Kidney glomerular epithelial cell (primary cell): ENCODE measurements around the gene LDB3.
A peak's percentile ranks its signal among the peaks of the same experiment; 100 is the strongest.
"Not testable (repeated sequence)": the region's sequence is repeated elsewhere in the genome, so short reads cannot be mapped to it uniquely, and the experiment has no call there.

ENCODE experiments used
- DNase-seq: peaks from one replicate; lab custom pipeline; 2025; lab: John Stamatoyannopoulos, UW

The LDB3 gene

GRCh38 chr10:86733260-86733671 lies 65.0 kb downstream of the LDB3 start:
- no peak for DNase-seq

GRCh38 chr10:86734207-86734988 lies 66.1 kb downstream of the LDB3 start:
- DNase-seq: no peak

DNA sequence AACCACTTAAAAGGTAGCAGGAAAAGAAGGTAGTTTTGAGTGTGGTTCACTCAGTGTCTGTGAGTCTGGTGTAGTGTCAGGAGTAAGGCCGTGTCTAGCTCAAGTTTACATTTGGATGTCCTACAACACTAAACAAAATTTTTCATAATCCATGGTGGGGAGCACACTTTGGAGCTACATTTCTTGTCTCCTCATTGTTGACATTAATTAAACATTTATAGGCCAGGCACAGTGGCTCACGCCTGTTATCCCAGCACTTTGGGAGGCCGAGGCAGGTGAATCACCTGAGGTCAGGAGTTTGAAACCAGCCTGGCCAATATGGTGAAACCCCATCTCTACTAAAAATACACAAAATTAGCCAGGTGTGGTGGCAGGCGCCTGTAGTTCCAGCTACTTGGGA lies 67.0 kb downstream of the LDB3 start:
- DNase-seq: not testable (repeated sequence)

DNA sequence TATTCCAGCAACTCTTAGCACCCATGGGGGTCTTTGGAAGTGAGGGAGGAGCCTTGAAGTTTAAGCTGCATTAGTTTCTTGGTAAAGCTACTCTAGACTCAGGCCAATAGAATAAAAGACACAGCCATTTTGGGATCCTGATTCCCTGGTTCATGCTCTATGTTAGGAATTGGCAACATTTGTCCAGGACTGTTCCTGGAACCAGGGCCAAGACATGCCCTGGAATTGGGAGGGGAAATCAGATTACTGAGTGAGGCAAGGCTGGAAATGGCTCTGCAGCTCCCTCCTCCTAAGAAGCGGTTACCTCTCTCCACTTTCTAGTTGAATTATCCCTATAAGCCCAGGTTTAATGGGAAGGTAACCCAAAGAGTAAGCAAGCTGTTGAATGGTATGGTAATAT lies 73.9 kb downstream of the LDB3 start:
- DNase-seq: no peak

GRCh38 chr10:86744067-86744725 lies 75.9 kb downstream of the LDB3 start:
- DNase-seq: no peak

DNA sequence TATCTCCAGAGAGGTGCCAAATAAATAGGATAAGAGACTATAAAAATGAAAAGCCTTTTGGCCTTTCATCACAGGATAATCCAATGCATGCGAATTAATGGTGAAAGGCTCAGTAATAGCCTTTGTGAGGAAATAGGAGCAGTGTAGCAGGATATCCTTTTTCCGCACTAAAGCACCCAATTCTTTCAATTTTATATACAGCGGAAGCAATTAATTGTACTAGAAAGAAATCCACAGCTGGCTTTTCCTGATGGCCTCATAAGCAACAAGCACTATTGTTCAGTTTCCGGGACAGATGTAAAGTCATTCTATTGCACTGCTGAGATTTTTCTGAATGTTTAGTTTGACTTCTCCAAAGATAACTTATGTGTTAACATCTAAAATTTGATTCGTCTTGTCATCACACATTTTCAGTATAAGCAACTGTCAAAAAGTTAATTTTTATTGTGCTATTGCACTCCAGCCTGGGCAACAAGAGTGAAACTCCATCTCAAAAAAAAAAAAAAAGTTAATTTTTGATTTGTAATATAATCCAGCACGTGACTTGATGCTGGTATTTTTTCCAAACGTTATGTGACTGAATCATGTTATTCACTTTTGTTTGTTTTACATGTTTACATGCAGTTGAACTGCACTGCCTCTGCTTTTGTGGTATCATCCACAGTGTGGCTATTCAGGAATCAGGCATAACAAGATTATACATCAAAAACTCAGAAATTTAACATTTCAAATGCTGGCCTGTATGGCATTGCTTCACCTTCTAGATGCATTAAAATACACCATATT lies 79.7 kb downstream of the LDB3 start:
- DNase-seq: no peak

GRCh38 chr10:86749854-86750253 lies 81.5 kb downstream of the LDB3 start:
- no peak for DNase-seq

- no peak for DNase-seq
These were observed 83.2 kb downstream of the LDB3 start for GRCh38 chr10:86751477-86751876.

DNA sequence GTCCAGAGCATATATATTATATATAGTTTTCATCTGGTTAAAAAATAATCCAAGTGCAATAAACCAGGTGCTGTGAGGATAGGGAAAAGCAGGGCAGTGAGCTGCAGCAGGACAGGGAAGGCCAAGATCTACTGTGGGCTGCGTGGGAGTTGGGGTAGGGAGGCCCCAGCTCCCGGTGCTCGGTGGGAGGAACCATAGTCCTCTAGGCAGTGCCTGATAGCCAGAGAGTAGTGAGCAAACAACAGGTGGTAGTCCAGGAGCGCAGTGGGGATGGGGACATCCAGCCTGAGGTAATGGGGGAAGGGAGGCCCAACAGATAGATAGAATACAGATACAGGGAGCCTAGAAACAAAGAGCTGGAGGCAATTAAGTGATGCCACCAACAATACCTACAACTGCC lies 84.0 kb downstream of the LDB3 start:
- no peak for DNase-seq

GRCh38 chr10:86753051-86753450 lies 84.7 kb downstream of the LDB3 start:
- DNase-seq: no peak

DNA sequence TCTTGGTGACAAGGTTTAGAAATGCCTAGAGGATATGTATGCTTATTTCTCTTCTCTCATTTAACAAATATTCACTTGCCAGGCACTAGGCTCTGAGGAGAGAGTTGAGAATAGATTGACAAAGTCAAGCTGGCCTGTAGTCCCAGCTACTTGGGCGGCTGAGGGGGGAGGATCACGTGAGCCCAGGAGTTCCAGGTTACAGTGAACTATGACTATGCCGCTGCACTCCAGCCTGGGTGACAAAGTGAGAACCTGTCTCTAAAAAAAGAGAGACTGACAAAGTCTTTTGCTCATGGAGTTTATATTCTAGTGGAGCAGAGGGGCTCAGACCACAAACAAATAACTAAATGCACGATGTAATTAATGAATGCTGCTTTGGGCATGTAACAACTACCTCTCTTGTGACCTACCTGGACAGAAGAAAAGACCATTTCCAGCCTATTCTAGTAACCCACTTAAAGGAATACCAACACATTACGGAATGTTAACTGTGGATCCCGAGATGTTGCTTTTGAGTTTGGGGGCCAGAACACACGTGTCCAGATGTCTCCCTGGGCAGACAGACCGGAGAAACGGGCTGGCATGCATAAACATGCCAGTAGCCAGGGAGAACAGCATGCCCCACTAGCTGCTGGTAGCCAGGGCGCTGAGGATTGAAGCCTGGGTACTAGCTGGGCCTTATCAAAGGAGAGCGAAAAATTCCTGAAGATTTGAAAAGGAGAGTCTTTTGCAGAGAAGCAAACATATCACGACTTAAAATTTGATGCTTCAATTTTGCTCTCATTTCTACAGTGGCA lies 85.5 kb downstream of the LDB3 start:
- DNase-seq: no peak

GRCh38 chr10:86755454-86755739 lies 87.1 kb downstream of the LDB3 start:
- DNase-seq: no peak

DNA sequence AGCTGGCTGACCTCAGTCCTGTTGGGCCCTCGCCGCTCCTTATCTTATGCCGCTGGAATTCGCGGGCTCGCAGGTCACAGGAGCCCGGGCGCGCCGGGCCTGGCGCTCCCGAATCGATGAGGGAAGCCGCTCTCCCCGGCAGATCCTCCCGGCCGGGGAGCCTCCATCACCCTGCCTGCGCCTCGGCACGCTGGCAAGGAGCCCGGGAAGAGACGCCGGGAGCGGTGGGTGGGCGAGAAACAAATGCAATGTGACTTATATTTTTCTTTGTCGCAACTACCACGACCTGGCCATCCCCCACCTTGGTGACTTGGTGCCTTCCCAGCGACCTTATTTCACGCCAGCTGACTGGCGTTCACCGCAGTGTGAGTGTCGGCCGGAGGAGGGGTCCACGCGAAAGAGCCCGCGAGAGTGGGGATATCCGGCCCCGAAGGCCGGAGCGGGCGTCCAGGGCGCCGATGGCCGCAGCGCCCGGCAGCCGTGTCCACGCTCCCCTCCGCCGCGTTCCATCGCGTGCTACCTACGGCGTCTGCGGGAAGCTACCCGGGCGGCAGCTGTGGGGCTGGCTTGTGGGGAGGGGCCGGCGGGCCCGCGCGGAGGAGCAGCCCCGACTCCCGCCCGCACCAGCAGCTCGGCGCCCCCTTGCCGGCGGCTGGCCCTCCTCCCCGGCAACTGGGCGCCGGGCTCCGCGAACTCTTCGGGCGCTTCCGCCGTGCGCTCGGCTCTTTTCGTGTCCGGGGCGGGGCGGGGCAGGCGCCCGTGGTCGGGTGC lies 87.6 kb downstream of the LDB3 start:
- DNase-seq: peak; percentile 71

DNA sequence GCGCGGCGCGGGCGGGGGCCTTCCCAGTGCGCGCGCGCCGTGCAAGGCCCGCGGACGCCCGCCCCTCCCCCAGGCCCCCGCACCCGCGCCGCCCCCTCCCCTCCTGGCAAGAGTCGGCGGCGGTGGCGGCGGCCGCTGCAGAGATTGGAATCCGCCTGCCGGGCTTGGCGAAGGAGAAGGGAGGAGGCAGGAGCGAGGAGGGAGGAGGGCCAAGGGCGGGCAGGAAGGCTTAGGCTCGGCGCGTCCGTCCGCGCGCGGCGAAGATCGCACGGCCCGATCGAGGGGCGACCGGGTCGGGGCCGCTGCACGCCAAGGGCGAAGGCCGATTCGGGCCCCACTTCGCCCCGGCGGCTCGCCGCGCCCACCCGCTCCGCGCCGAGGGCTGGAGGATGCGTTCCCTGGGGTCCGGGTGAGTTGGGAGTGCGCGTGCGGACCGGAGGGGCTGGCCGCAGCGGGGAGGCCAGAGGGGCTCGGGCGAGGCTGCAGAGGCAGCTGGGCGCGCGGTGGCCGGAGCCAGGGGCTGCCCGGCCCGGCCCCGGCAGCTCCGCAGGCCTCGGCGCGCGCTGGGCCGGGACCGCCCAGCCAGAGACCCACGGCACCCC lies 88.3 kb downstream of the LDB3 start, which contains the start of gene BMPR1A:
TSS of gene BMPR1A (plus strand) at position 109 of the 602 bp plus-strand sequence. CDS start 119,400 bp downstream, outside the sequence.
- DNase-seq: no peak

GRCh38 chr10:86757113-86757972 lies 89.0 kb downstream of the LDB3 start:
- peak; percentile 51 for DNase-seq

DNA sequence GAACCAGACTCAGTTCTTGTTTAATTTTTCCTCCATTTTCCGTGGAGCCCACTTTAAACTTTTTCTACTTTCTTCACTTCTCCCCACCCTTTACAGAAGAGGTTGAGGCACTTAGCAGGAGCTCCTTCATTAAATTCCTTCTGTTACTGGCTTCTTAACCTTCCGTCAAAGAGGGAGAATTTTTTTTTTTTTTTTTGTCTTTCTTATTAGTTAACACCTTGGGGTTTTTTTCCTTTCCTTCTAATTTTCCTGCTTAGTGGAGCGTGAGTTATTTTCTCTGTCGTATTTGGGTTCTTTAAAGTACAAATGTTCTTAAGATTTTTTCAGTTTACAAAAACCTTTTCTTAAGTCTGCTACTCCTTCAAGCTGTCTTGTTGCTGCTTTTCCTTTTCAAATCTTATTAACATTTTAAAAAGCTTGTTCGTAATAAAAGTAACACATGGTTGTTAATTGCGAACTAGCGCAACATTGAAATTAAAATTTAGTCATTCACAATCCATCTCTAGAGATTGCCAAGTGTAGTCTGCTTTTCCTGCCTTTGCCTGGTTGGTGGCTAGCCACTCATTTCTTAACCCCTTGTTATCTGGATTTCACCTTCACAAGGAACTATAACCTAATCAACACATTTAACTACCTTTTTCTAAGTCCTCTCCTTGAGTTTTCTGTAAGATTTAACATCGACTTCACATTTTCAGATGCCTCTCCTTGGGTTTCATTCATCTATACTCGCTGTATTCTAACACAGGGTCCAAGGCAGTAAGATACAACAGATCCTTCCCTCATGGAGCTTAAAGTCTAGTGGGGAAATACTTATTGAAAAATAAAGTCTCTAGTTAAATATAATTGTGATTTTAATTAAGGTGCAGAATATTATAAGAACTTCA lies 90.1 kb downstream of the LDB3 start:
- DNase-seq: peak; percentile 23

DNA sequence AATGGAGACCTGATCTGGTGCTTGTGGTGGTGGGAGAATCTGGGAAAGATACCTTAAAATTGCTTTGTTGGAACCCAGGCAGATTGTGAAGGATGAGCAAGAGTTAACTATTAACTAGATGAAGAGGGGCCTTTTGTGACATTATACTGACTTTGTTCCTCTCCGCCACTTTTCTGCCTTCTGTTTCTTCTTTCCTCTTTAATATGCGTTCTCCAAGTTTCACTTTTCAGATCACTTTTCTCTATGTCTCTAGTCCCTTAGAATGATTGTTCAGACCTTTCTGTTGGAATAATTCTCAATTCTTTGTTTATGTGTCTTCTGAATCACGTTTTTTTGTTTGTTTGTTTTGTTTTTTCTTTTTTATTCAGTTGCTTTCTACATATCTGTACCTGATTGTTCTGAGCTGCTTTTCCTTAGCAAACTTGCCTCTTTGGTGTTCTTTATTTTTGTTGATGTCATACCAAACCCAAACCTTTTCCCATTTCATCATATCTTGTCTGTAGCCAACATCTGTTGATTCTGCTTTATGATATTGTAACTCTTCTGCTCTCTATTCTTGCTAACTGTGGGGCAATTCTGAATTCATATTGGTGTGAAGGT lies 90.9 kb downstream of the LDB3 start:
- peak; percentile 21 for DNase-seq

DNA sequence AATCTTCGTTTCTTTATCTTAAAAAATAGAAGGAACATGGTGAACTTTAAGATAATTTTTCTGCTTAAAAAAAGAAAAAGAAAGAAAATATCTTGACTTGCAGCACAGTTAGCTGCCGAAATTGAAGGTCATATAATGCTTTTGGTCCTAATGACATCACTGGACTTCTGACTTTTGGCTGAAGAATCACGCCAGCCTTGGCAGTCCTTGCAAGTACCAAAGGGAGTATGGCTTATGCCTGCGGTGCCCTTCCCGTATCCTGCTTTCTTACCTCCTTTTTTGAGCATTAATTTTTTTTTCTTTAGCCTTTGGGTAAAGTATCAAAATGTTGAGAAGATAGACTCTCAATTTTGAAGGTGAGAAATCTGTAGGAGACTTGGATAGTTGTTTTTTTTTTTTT lies 95.1 kb downstream of the LDB3 start:
- DNase-seq: no peak

DNA sequence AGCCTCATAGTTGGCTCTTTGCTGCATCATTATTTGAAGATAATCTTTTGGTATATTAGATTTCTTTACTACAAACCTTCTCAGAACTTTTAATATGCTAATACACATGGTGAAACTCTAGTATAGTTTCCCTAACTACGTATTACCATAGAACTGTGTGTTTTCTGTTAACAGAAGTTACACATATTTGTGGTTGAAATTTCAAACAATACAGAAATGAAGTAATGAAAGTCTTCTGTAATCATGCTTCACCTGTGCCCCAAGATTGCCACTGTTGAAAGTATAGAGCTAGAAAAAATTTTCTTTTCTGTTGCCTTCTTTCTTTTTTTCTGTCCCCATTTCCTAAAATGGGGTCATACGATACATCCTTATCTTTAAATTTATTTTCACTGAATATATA lies 97.2 kb downstream of the LDB3 start:
- DNase-seq: no peak
